SK-N-SH treated with all-trans-retinoic acid at 6 μM for 48 hours (cell line): ENCODE data around the gene CBLN1.

Experiments
- ATAC-seq: fragments of 200-7000 bp; cut with Tn5 transposase; 3 replicates; pipeline ENCODE4 v1.9.1; 2020; ENCODE audit warnings: mild to moderate bottlenecking, moderate library complexity
- ARNTL ChIP-seq: fragments of 450-650 bp; formaldehyde crosslinking; IDR thresholded peaks from 2 replicates; pipeline ENCODE4 v1.5.0; 2020; ENCODE audit warnings: low read depth, mild to moderate bottlenecking, moderate library complexity, borderline replicate concordance
- BACH2 ChIP-seq: fragments of 250-450 bp; sonication (Bioruptor Pico); IDR thresholded peaks from 2 replicates; pipeline ENCODE4 v1.9.0; 2021; ENCODE audit warnings: mild to moderate bottlenecking, borderline replicate concordance
- CREB5 ChIP-seq: fragments of 250-450 bp; sonication (Bioruptor Pico); IDR thresholded peaks from 2 replicates; pipeline ENCODE4 v1.5.1; 2020; ENCODE audit warnings: low read depth, mild to moderate bottlenecking, moderate library complexity
- CSDC2 ChIP-seq: fragments of 250-450 bp; sonication (Bioruptor Pico); IDR thresholded peaks from 2 replicates; pipeline ENCODE4 v1.5.0; 2020; ENCODE audit warnings: mild to moderate bottlenecking, moderate library complexity
- ESRRG ChIP-seq: fragments of 250-450 bp; sonication (Bioruptor Pico); IDR thresholded peaks from 2 replicates; pipeline ENCODE4 v1.6.1; 2021; ENCODE audit warnings: mild to moderate bottlenecking
- GLIS3 ChIP-seq: fragments of 250-450 bp; sonication (Bioruptor Pico); IDR thresholded peaks from 2 replicates; pipeline ENCODE4 v1.5.0; 2020; ENCODE audit warnings: mild to moderate bottlenecking, moderate library complexity
- ISL1 ChIP-seq: fragments of 250-450 bp; sonication (Bioruptor Pico); IDR thresholded peaks from 2 replicates; pipeline ENCODE4 v2.1.2; 2022; ENCODE audit warnings: mild to moderate bottlenecking, moderate library complexity
- OSR1 ChIP-seq: fragments of 250-450 bp; sonication (Bioruptor Pico); IDR thresholded peaks from 2 replicates; pipeline ENCODE4 v1.8.0; 2022; ENCODE audit warnings: moderate library complexity, mild to moderate bottlenecking, inconsistent platforms
- PATZ1 ChIP-seq: fragments of 250-450 bp; sonication (Bioruptor Pico); IDR thresholded peaks from 2 replicates; pipeline ENCODE4 v1.8.0; 2020; ENCODE audit warnings: mild to moderate bottlenecking, moderate library complexity, borderline replicate concordance
- PPARA ChIP-seq: fragments of 250-450 bp; sonication (Bioruptor Pico); IDR thresholded peaks from 2 replicates; pipeline ENCODE4 v1.5.0; 2020; ENCODE audit warnings: mild to moderate bottlenecking, borderline replicate concordance
- RARB ChIP-seq: fragments of 250-450 bp; sonication (Bioruptor Pico); IDR thresholded peaks from 2 replicates; pipeline ENCODE4 v1.8.0; 2021; ENCODE audit warnings: mild to moderate bottlenecking, moderate library complexity
- SNAI2 ChIP-seq: fragments of 250-450 bp; sonication (Bioruptor Pico); IDR thresholded peaks from 2 replicates; pipeline ENCODE4 v1.5.0; 2020; ENCODE audit warnings: mild to moderate bottlenecking, moderate library complexity
- TCF4 ChIP-seq: fragments of 250-450 bp; sonication (Bioruptor Pico); IDR thresholded peaks from 2 replicates; pipeline ENCODE4 v1.8.0; 2021; ENCODE audit warnings: mild to moderate bottlenecking, moderate library complexity, borderline replicate concordance
- TOX ChIP-seq: fragments of 250-450 bp; sonication (Bioruptor Pico); IDR thresholded peaks from 2 replicates; pipeline ENCODE4 v1.8.0; 2021; ENCODE audit warnings: mild to moderate bottlenecking, moderate library complexity, borderline replicate concordance
- ZC3H10 ChIP-seq: fragments of 250-450 bp; sonication (Bioruptor Pico); IDR thresholded peaks from 2 replicates; pipeline ENCODE4 v1.5.1; 2021; ENCODE audit warnings: mild to moderate bottlenecking, moderate library complexity
- ZFP30 ChIP-seq: fragments of 450-650 bp; formaldehyde crosslinking; IDR thresholded peaks from 2 replicates; pipeline ENCODE4 v1.5.0; 2022; ENCODE audit warnings: mild to moderate bottlenecking, moderate library complexity
- ZNF70 ChIP-seq: fragments of 450-650 bp; formaldehyde crosslinking; IDR thresholded peaks from 2 replicates; pipeline ENCODE4 v1.5.0; 2020; ENCODE audit warnings: mild to moderate bottlenecking, moderate library complexity
- TF ChIP-seq, protein P1 (sequence below): fragments of 250-450 bp; sonication (Bioruptor Pico); IDR thresholded peaks from 2 replicates; pipeline ENCODE4 v1.5.0; 2020; ENCODE audit warnings: mild to moderate bottlenecking, moderate library complexity
- TF ChIP-seq, protein P2 (sequence below): fragments of 250-450 bp; sonication (Bioruptor Pico); IDR thresholded peaks from 2 replicates; pipeline ENCODE4 v1.5.1; 2021; ENCODE audit warnings: mild to moderate bottlenecking, moderate library complexity
- TF ChIP-seq, protein P3 (sequence below): fragments of 250-450 bp; sonication (Bioruptor Pico); IDR thresholded peaks from 2 replicates; pipeline ENCODE4 v1.8.0; 2021; ENCODE audit warnings: low read depth, mild to moderate bottlenecking, moderate library complexity, borderline replicate concordance

The CBLN1 gene

DNA sequence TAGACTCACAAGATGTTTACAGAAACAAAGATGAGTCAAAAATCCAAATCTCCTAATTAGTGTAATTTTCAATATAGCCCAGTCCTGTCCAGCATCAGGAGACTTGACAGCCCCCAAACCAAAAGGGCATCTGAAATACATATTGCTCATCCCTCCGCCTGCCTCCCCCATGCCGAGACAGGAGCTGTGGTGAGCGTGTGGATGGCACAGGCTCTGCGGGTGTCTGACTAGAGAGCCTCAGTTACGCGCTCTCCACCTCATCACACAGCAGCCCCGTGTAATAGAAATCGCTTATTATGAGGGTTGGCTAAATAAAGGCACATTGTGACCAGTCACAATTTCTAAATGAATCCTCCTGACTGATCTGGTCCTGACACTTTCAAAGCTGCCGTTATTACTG is 43.1 kb upstream of the CBLN1 start (continued):
- TF ChIP-seq, protein P1, sequence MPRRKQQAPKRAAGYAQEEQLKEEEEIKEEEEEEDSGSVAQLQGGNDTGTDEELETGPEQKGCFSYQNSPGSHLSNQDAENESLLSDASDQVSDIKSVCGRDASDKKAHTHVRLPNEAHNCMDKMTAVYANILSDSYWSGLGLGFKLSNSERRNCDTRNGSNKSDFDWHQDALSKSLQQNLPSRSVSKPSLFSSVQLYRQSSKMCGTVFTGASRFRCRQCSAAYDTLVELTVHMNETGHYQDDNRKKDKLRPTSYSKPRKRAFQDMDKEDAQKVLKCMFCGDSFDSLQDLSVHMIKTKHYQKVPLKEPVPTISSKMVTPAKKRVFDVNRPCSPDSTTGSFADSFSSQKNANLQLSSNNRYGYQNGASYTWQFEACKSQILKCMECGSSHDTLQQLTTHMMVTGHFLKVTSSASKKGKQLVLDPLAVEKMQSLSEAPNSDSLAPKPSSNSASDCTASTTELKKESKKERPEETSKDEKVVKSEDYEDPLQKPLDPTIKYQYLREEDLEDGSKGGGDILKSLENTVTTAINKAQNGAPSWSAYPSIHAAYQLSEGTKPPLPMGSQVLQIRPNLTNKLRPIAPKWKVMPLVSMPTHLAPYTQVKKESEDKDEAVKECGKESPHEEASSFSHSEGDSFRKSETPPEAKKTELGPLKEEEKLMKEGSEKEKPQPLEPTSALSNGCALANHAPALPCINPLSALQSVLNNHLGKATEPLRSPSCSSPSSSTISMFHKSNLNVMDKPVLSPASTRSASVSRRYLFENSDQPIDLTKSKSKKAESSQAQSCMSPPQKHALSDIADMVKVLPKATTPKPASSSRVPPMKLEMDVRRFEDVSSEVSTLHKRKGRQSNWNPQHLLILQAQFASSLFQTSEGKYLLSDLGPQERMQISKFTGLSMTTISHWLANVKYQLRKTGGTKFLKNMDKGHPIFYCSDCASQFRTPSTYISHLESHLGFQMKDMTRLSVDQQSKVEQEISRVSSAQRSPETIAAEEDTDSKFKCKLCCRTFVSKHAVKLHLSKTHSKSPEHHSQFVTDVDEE (CRISPR knock-in tag) = no peak
- TF ChIP-seq GLIS3 (CRISPR knock-in tag) (no peak), ISL1 (no peak), ESRRG (CRISPR knock-in tag) (no peak), OSR1 (CRISPR knock-in tag) (no peak)
- TF ChIP-seq, protein P2, sequence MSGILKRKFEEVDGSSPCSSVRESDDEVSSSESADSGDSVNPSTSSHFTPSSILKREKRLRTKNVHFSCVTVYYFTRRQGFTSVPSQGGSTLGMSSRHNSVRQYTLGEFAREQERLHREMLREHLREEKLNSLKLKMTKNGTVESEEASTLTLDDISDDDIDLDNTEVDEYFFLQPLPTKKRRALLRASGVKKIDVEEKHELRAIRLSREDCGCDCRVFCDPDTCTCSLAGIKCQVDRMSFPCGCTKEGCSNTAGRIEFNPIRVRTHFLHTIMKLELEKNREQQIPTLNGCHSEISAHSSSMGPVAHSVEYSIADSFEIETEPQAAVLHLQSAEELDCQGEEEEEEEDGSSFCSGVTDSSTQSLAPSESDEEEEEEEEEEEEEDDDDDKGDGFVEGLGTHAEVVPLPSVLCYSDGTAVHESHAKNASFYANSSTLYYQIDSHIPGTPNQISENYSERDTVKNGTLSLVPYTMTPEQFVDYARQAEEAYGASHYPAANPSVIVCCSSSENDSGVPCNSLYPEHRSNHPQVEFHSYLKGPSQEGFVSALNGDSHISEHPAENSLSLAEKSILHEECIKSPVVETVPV (CRISPR knock-in tag) = no peak

GRCh38 chr16:49315602-49316001 is 34.0 kb upstream of the CBLN1 start:
- no peak for ATAC-seq

GRCh38 chr16:49312389-49312985 is 30.8 kb upstream of the CBLN1 start:
- ATAC-seq = no peak
- TF ChIP-seq OSR1 (CRISPR knock-in tag) (no peak), SNAI2 (CRISPR knock-in tag) (no peak), GLIS3 (CRISPR knock-in tag) (no peak), RARB (no peak), TCF4 (CRISPR knock-in tag) (no peak), PATZ1 (no peak), CSDC2 (CRISPR knock-in tag) (no peak)
- TF ChIP-seq, protein P3, sequence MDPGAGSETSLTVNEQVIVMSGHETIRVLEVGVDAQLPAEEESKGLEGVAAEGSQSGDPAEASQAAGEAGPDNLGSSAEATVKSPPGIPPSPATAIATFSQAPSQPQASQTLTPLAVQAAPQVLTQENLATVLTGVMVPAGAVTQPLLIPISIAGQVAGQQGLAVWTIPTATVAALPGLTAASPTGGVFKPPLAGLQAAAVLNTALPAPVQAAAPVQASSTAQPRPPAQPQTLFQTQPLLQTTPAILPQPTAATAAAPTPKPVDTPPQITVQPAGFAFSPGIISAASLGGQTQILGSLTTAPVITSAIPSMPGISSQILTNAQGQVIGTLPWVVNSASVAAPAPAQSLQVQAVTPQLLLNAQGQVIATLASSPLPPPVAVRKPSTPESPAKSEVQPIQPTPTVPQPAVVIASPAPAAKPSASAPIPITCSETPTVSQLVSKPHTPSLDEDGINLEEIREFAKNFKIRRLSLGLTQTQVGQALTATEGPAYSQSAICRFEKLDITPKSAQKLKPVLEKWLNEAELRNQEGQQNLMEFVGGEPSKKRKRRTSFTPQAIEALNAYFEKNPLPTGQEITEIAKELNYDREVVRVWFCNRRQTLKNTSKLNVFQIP (CRISPR knock-in tag) = no peak
- TF ChIP-seq, all 23 proteins: peak for 0

More at GRCh38 chr16:49315602-49316001, 34.0 kb upstream of the CBLN1 start:
- TF ChIP-seq ARNTL (CRISPR knock-in tag) (no peak), GLIS3 (CRISPR knock-in tag) (no peak), ISL1 (no peak), BACH2 (CRISPR knock-in tag) (no peak), CREB5 (CRISPR knock-in tag) (no peak), PPARA (CRISPR knock-in tag) (no peak), SNAI2 (CRISPR knock-in tag) (no peak), ZFP30 (no peak)

DNA sequence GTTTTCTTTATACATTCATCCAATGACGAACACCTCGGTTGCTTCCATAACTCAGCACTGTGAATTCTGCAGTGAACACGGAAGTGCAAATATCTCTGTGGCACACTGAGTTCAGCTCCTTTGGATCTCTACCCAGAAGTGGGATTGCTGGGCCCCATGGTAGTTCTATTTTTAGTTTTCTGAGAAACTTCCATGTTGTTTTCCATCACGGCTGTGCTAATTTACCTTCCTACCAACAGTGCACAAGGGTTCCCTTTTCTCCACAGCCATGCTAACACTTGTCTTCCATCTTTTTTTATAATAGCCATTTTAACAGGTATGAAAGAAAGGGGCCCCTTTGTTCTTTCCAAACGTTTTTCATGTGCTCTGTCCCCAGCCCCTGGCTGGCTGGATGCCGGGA is 30.2 kb upstream of the CBLN1 start:
- ATAC-seq = no peak
- TF ChIP-seq GLIS3 (CRISPR knock-in tag) (no peak), ZNF70 (CRISPR knock-in tag) (no peak), ZC3H10 (CRISPR knock-in tag) (no peak), TCF4 (CRISPR knock-in tag) (no peak), ESRRG (CRISPR knock-in tag) (no peak), RARB (no peak), CREB5 (CRISPR knock-in tag) (no peak), BACH2 (CRISPR knock-in tag) (no peak), CSDC2 (CRISPR knock-in tag) (no peak), PATZ1 (no peak), ZFP30 (no peak), TOX (CRISPR knock-in tag) (no peak), SNAI2 (CRISPR knock-in tag) (no peak)
